ENCODE results near the gene CERS3.

CERS3 gene

GRCh38 chr15:100544946-100545345 is 16.2 kb upstream of the CERS3 start:
- peaks cover 7% of the 10 kb centered on the region for H3K4me1 Mint-ChIP-seq
- H3K27ac Mint-ChIP-seq, result no peak overlapping the region
- no peak overlapping the region for H3K4me3 Mint-ChIP-seq
- no peaks in the 10 kb centered on the region for H3K27me3 Mint-ChIP-seq
- H3K36me3 Mint-ChIP-seq (ENCODE audit: low read depth), result no peaks in the 10 kb centered on the region
- ATAC-seq, result no peak
- no peaks in the 10 kb centered on the region for H3K9me3 Mint-ChIP-seq
- no peak for DNase-seq

GRCh38 chr15:100544338-100544841 is 15.6 kb upstream of the CERS3 start:
- no peak overlapping the region for H3K27ac Mint-ChIP-seq
- H3K27me3 Mint-ChIP-seq, result no peaks in the 10 kb centered on the region
- peaks cover 7% of the 10 kb centered on the region for H3K4me1 Mint-ChIP-seq
- no peak overlapping the region for H3K4me3 Mint-ChIP-seq
- ATAC-seq, result no peak
- no peaks in the 10 kb centered on the region for H3K36me3 Mint-ChIP-seq (ENCODE audit: low read depth)
- H3K9me3 Mint-ChIP-seq, result no peaks in the 10 kb centered on the region
- no peak for DNase-seq

GRCh38 chr15:100542290-100542689 is 13.5 kb upstream of the CERS3 start:
- ATAC-seq, result no peak
- Mint-ChIP-seq H3K27me3 (no peaks in the 10 kb centered on the region), H3K4me3 (no peak overlapping the region), H3K27ac (no peak overlapping the region), H3K9me3 (no peaks in the 10 kb centered on the region), H3K4me1 (peaks cover 7% of the 10 kb centered on the region), H3K36me3 (ENCODE audit: low read depth) (no peaks in the 10 kb centered on the region)
- no peak for DNase-seq

- no peaks in the 10 kb centered on the region for H3K27me3 Mint-ChIP-seq
- H3K36me3 Mint-ChIP-seq (ENCODE audit: low read depth), result no peaks in the 10 kb centered on the region
- H3K27ac Mint-ChIP-seq, result no peak overlapping the region
- no peaks in the 10 kb centered on the region for H3K9me3 Mint-ChIP-seq
- H3K4me3 Mint-ChIP-seq, result no peak overlapping the region
- H3K4me1 Mint-ChIP-seq, result no peaks in the 10 kb centered on the region
- DNase-seq (no peak), ATAC-seq (no peak)
Observed at GRCh38 chr15:100537331-100537730, 8.6 kb upstream of the CERS3 start.

- ATAC-seq (no peak), DNase-seq (no peak)
- Mint-ChIP-seq H3K9me3 (no peaks in the 10 kb centered on the region), H3K27ac (no peak overlapping the region), H3K4me3 (no peak overlapping the region), H3K36me3 (ENCODE audit: low read depth) (no peaks in the 10 kb centered on the region), H3K27me3 (peaks cover 2% of the 10 kb centered on the region), H3K4me1 (no peaks in the 10 kb centered on the region)
Observed at GRCh38 chr15:100536733-100537132, 8.0 kb upstream of the CERS3 start.

- no peaks in the 10 kb centered on the region for H3K36me3 Mint-ChIP-seq (ENCODE audit: low read depth)
- no peaks in the 10 kb centered on the region for H3K4me1 Mint-ChIP-seq
- H3K9me3 Mint-ChIP-seq, result no peaks in the 10 kb centered on the region
- no peak for DNase-seq
- no peak overlapping the region for H3K27ac Mint-ChIP-seq
- ATAC-seq, result no peak
- no peak overlapping the region for H3K4me3 Mint-ChIP-seq
- peaks cover 3% of the 10 kb centered on the region for H3K27me3 Mint-ChIP-seq
Observed at GRCh38 chr15:100533886-100534285, 5.1 kb upstream of the CERS3 start.

- Mint-ChIP-seq H3K4me1 (peaks cover 2% of the 10 kb centered on the region), H3K4me3 (no peak overlapping the region), H3K27me3 (peaks cover 3% of the 10 kb centered on the region), H3K9me3 (no peaks in the 10 kb centered on the region), H3K27ac (no peak overlapping the region), H3K36me3 (ENCODE audit: low read depth) (no peaks in the 10 kb centered on the region)
- ATAC-seq, result no peak
- no peak for DNase-seq
Observed at GRCh38 chr15:100531823-100532327, 3.1 kb upstream of the CERS3 start.

- Mint-ChIP-seq H3K27ac (no peak overlapping the region), H3K27me3 (peaks cover 3% of the 10 kb centered on the region), H3K9me3 (no peaks in the 10 kb centered on the region), H3K36me3 (ENCODE audit: low read depth) (no peaks in the 10 kb centered on the region), H3K4me1 (peaks cover 2% of the 10 kb centered on the region), H3K4me3 (no peak overlapping the region)
- DNase-seq (no peak), ATAC-seq (no peak)
Observed at GRCh38 chr15:100531204-100531603, 2.5 kb upstream of the CERS3 start.

GRCh38 chr15:100529556-100529955 is 806 bp upstream of the CERS3 start:
- peaks cover 3% of the 10 kb centered on the region for H3K27me3 Mint-ChIP-seq
- DNase-seq, result no peak

GRCh38 chr15:100526027-100526481 is 2.7 kb downstream of the CERS3 start:
- H3K4me3 Mint-ChIP-seq, result no peak overlapping the region
- no peaks in the 10 kb centered on the region for H3K27me3 Mint-ChIP-seq
- no peak for ATAC-seq

More at GRCh38 chr15:100529556-100529955, 806 bp upstream of the CERS3 start:
- peaks cover 2% of the 10 kb centered on the region for H3K4me1 Mint-ChIP-seq
- ATAC-seq, result no peak
- no peak overlapping the region for H3K27ac Mint-ChIP-seq
- H3K4me3 Mint-ChIP-seq, result no peak overlapping the region
- no peaks in the 10 kb centered on the region for H3K9me3 Mint-ChIP-seq
- H3K36me3 Mint-ChIP-seq (ENCODE audit: low read depth), result no peaks in the 10 kb centered on the region

GRCh38 chr15:100525436-100525835 is 3.3 kb downstream of the CERS3 start:
- H3K4me3 Mint-ChIP-seq, result no peak overlapping the region
- no peaks in the 10 kb centered on the region for H3K27me3 Mint-ChIP-seq
- ATAC-seq, result no peak
- no peaks in the 10 kb centered on the region for H3K36me3 Mint-ChIP-seq (ENCODE audit: low read depth)
- H3K9me3 Mint-ChIP-seq, result peaks cover 4% of the 10 kb centered on the region
- H3K27ac Mint-ChIP-seq, result no peak overlapping the region
- H3K4me1 Mint-ChIP-seq, result peaks cover 11% of the 10 kb centered on the region
- no peak for DNase-seq

More at GRCh38 chr15:100526027-100526481, 2.7 kb downstream of the CERS3 start:
- no peak overlapping the region for H3K27ac Mint-ChIP-seq
- H3K4me1 Mint-ChIP-seq, result peaks cover 5% of the 10 kb centered on the region
- H3K9me3 Mint-ChIP-seq, result peaks cover 4% of the 10 kb centered on the region
- H3K36me3 Mint-ChIP-seq (ENCODE audit: low read depth), result no peaks in the 10 kb centered on the region
- no peak for DNase-seq

- ATAC-seq (no peak), DNase-seq (no peak)
- H3K4me3 Mint-ChIP-seq, result no peak overlapping the region
- H3K27ac Mint-ChIP-seq, result no peak overlapping the region
- H3K9me3 Mint-ChIP-seq, result peaks cover 4% of the 10 kb centered on the region
- no peaks in the 10 kb centered on the region for H3K36me3 Mint-ChIP-seq (ENCODE audit: low read depth)
- no peaks in the 10 kb centered on the region for H3K27me3 Mint-ChIP-seq
- peaks cover 17% of the 10 kb centered on the region for H3K4me1 Mint-ChIP-seq
Observed at GRCh38 chr15:100524326-100524725, 4.4 kb downstream of the CERS3 start.

- Mint-ChIP-seq H3K4me3 (no peak overlapping the region), H3K9me3 (peaks cover 4% of the 10 kb centered on the region), H3K27me3 (no peaks in the 10 kb centered on the region), H3K27ac (no peak overlapping the region), H3K36me3 (ENCODE audit: low read depth) (peaks cover 1% of the 10 kb centered on the region), H3K4me1 (peaks cover 15% of the 10 kb centered on the region)
- DNase-seq (no peak), ATAC-seq (no peak)
Observed at GRCh38 chr15:100521907-100522306, 6.8 kb downstream of the CERS3 start.

GRCh38 chr15:100520132-100520921 is 8.4 kb downstream of the CERS3 start:
- DNase-seq (no peak), ATAC-seq (no peak)
- H3K27ac Mint-ChIP-seq, result peak overlapping the region; percentile 39
- peaks cover 15% of the 10 kb centered on the region for H3K4me1 Mint-ChIP-seq
- H3K4me3 Mint-ChIP-seq, result no peak overlapping the region
- peaks cover 4% of the 10 kb centered on the region for H3K9me3 Mint-ChIP-seq
- no peaks in the 10 kb centered on the region for H3K27me3 Mint-ChIP-seq
- peaks cover 1% of the 10 kb centered on the region for H3K36me3 Mint-ChIP-seq (ENCODE audit: low read depth)

GRCh38 chr15:100517846-100518245 is 10.9 kb downstream of the CERS3 start:
- Mint-ChIP-seq H3K4me1 (peaks cover 15% of the 10 kb centered on the region), H3K4me3 (no peak overlapping the region), H3K27ac (no peak overlapping the region), H3K36me3 (ENCODE audit: low read depth) (peaks cover 1% of the 10 kb centered on the region), H3K9me3 (no peaks in the 10 kb centered on the region), H3K27me3 (peaks cover 2% of the 10 kb centered on the region)
- DNase-seq, result no peak
- no peak for ATAC-seq

Data from activated naive CD8-positive, alpha-beta T cell treated with anti-CD3 and anti-CD28 coated beads, Interleukin-2, amount 50 U/mL, for 24 hours (primary cell).